GM18870 (cell line): ENCODE measurements around the gene LRFN4.

Experiments
- ATAC-seq: cut with Tn5 transposase; IDR thresholded peaks from one replicate; pipeline ENCODE4 v1.9.1; 2021; ENCODE audit warnings: moderate library complexity; ENCODE audit not compliant: unreplicated experiment

Gene LRFN4

GRCh38 chr11:66870131-66870530 lies 13.3 kb downstream of the LRFN4 start:
- no peak for ATAC-seq

- no peak for ATAC-seq
These were observed 14.0 kb downstream of the LRFN4 start for GRCh38 chr11:66870616-66871520.

GRCh38 chr11:66871521-66871901 lies 14.6 kb downstream of the LRFN4 start:
- no peak for ATAC-seq

GRCh38 chr11:66874232-66874631 lies 17.4 kb downstream of the LRFN4 start:
- no peak for ATAC-seq

GRCh38 chr11:66875378-66875777 lies 18.5 kb downstream of the LRFN4 start:
- ATAC-seq, result no peak

- no peak for ATAC-seq
These were observed 20.9 kb downstream of the LRFN4 start for GRCh38 chr11:66877588-66878385.

GRCh38 chr11:66878474-66878873 lies 21.6 kb downstream of the LRFN4 start:
- no peak for ATAC-seq

GRCh38 chr11:66879000-66879399 lies 22.1 kb downstream of the LRFN4 start:
- ATAC-seq, result no peak

GRCh38 chr11:66879583-66879982 lies 22.7 kb downstream of the LRFN4 start:
- no peak for ATAC-seq

- ATAC-seq, result no peak
These were observed 23.1 kb downstream of the LRFN4 start for GRCh38 chr11:66879999-66880398.

- ATAC-seq, result no peak
These were observed 23.9 kb downstream of the LRFN4 start for GRCh38 chr11:66880496-66881450.

GRCh38 chr11:66881451-66881835 lies 24.6 kb downstream of the LRFN4 start:
- ATAC-seq, result no peak

- no peak for ATAC-seq
These were observed 25.1 kb downstream of the LRFN4 start for GRCh38 chr11:66881927-66882452.

GRCh38 chr11:66882561-66883015 lies 25.7 kb downstream of the LRFN4 start:
- no peak for ATAC-seq

- no peak for ATAC-seq
These were observed 26.4 kb downstream of the LRFN4 start for GRCh38 chr11:66883016-66883965.

- ATAC-seq, result no peak
These were observed 27.6 kb downstream of the LRFN4 start for GRCh38 chr11:66884443-66884842.

GRCh38 chr11:66885469-66885868 lies 28.6 kb downstream of the LRFN4 start:
- ATAC-seq, result no peak

GRCh38 chr11:66885950-66886440 lies 29.1 kb downstream of the LRFN4 start:
- ATAC-seq, result no peak

GRCh38 chr11:66886671-66887221 lies 29.9 kb downstream of the LRFN4 start:
- no peak for ATAC-seq
